WTC11 (cell line): ENCODE results near the gene SNX17. TPM values are rescaled to one million over a fixed set of nuclear protein-coding genes. Genes with fewer than 3 reads are reported as not detected.

ENCODE experiments used
- CREB1 ChIP-seq: sonication (generic); formaldehyde crosslinking; IDR thresholded peaks from 2 replicates; pipeline ENCODE4 v1.8.0; 2023; ENCODE audit warnings: mild to moderate bottlenecking, missing genetic modification reagents
- FOXK1 ChIP-seq: sonication (generic); formaldehyde crosslinking; IDR thresholded peaks from 2 replicates; pipeline ENCODE4 v1.8.0; 2022; ENCODE audit warnings: mild to moderate bottlenecking, moderate library complexity, missing genetic modification reagents
- FOXP1 ChIP-seq: sonication (generic); formaldehyde crosslinking; IDR thresholded peaks from 2 replicates; pipeline ENCODE4 v1.8.0; 2022; ENCODE audit warnings: missing genetic modification reagents, mild to moderate bottlenecking, moderate library complexity, borderline replicate concordance
- GTF2I ChIP-seq: fragments of 250-450 bp; sonication (Bioruptor Pico); conservative IDR thresholded peaks from 2 replicates; pipeline ENCODE4 v1.4.0; 2021; ENCODE audit warnings: mild to moderate bottlenecking
- MYBL2 ChIP-seq: sonication (generic); formaldehyde crosslinking; IDR thresholded peaks from 2 replicates; pipeline ENCODE4 v1.8.1; 2023; ENCODE audit warnings: mild to moderate bottlenecking, moderate library complexity, missing genetic modification reagents
- NFE2L1 ChIP-seq: sonication (generic); formaldehyde crosslinking; IDR thresholded peaks from 2 replicates; pipeline ENCODE4 v1.8.1; 2023; ENCODE audit warnings: missing genetic modification reagents
- PRRX2 ChIP-seq: fragments of 250-450 bp; sonication (Bioruptor Pico); IDR thresholded peaks from 2 replicates; pipeline ENCODE4 v1.8.0; 2021; ENCODE audit warnings: mild to moderate bottlenecking
- RORB ChIP-seq: fragments of 250-450 bp; sonication (Bioruptor Pico); IDR thresholded peaks from 2 replicates; pipeline ENCODE4 v1.9.0; 2021; ENCODE audit warnings: mild to moderate bottlenecking
- SP1 ChIP-seq: sonication (generic); formaldehyde crosslinking; conservative IDR thresholded peaks from 2 replicates; pipeline ENCODE4 v1.8.1; 2022; ENCODE audit warnings: missing genetic modification reagents
- ZBTB21 ChIP-seq: sonication (generic); formaldehyde crosslinking; IDR thresholded peaks from 2 replicates; pipeline ENCODE4 v1.8.1; 2023; ENCODE audit warnings: mild to moderate bottlenecking, missing genetic modification reagents, borderline replicate concordance
- ZNF138 ChIP-seq: sonication (generic); formaldehyde crosslinking; conservative IDR thresholded peaks from 2 replicates; pipeline ENCODE4 v1.8.1; 2022; ENCODE audit warnings: mild to moderate bottlenecking, moderate library complexity, missing genetic modification reagents
- ZNF416 ChIP-seq: fragments of 250-450 bp; sonication (Bioruptor Pico); IDR thresholded peaks from 2 replicates; pipeline ENCODE4 v1.9.0; 2021; ENCODE audit warnings: mild to moderate bottlenecking, inconsistent platforms
- ZNF425 ChIP-seq: fragments of 250-450 bp; sonication (Bioruptor Pico); conservative IDR thresholded peaks from 2 replicates; pipeline ENCODE4 v1.9.0; 2021; ENCODE audit warnings: mild to moderate bottlenecking
- total RNA-seq: library from RNA; stranded (reverse); gene quantifications from 3 replicates; pipeline ENCODE4 v1.2.3, GENCODE V29; 2021
- TF ChIP-seq, protein P1 (sequence below): sonication (generic); formaldehyde crosslinking; IDR thresholded peaks from 2 replicates; pipeline ENCODE4 v1.8.1; 2023; ENCODE audit warnings: mild to moderate bottlenecking, moderate library complexity, missing genetic modification reagents
- TF ChIP-seq, protein P2 (sequence below): sonication (generic); formaldehyde crosslinking; IDR thresholded peaks from 2 replicates; pipeline ENCODE4 v1.8.1; 2022; ENCODE audit warnings: mild to moderate bottlenecking, missing genetic modification reagents, moderate library complexity, borderline replicate concordance
- TF ChIP-seq, protein P3 (sequence below): sonication (generic); formaldehyde crosslinking; IDR thresholded peaks from 2 replicates; pipeline ENCODE4 v1.8.0; 2023; ENCODE audit warnings: missing genetic modification reagents
- TF ChIP-seq, protein P4 (sequence below): sonication (generic); formaldehyde crosslinking; IDR thresholded peaks from 2 replicates; pipeline ENCODE4 v1.8.0; 2022; ENCODE audit warnings: missing genetic modification reagents
- TF ChIP-seq, protein P5 (sequence below): sonication (generic); formaldehyde crosslinking; IDR thresholded peaks from 2 replicates; pipeline ENCODE4 v1.8.0; 2022; ENCODE audit warnings: mild to moderate bottlenecking, missing genetic modification reagents
- TF ChIP-seq, protein P6 (sequence below): fragments of 250-450 bp; sonication (Bioruptor Pico); IDR thresholded peaks from 2 replicates; pipeline ENCODE4 v1.9.0; 2021; ENCODE audit warnings: mild to moderate bottlenecking, borderline replicate concordance
- TF ChIP-seq, protein P7 (sequence below): sonication (generic); formaldehyde crosslinking; IDR thresholded peaks from 2 replicates; pipeline ENCODE4 v1.8.1; 2023; ENCODE audit warnings: mild to moderate bottlenecking, missing genetic modification reagents, moderate library complexity

The SNX17 gene
- total RNA-seq, 1 experiment from 2014 or later = 74.7 TPM

- TF ChIP-seq, protein P1, sequence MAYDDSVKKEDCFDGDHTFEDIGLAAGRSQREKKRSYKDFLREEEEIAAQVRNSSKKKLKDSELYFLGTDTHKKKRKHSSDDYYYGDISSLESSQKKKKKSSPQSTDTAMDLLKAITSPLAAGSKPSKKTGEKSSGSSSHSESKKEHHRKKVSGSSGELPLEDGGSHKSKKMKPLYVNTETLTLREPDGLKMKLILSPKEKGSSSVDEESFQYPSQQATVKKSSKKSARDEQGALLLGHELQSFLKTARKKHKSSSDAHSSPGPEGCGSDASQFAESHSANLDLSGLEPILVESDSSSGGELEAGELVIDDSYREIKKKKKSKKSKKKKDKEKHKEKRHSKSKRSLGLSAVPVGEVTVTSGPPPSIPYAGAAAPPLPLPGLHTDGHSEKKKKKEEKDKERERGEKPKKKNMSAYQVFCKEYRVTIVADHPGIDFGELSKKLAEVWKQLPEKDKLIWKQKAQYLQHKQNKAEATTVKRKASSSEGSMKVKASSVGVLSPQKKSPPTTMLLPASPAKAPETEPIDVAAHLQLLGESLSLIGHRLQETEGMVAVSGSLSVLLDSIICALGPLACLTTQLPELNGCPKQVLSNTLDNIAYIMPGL (CRISPR knock-in tag) = peak; percentile 96; the same call in 1 of the 2 replicates
- TF ChIP-seq, protein P2, sequence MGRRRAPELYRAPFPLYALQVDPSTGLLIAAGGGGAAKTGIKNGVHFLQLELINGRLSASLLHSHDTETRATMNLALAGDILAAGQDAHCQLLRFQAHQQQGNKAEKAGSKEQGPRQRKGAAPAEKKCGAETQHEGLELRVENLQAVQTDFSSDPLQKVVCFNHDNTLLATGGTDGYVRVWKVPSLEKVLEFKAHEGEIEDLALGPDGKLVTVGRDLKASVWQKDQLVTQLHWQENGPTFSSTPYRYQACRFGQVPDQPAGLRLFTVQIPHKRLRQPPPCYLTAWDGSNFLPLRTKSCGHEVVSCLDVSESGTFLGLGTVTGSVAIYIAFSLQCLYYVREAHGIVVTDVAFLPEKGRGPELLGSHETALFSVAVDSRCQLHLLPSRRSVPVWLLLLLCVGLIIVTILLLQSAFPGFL (CRISPR knock-in tag) = peak; percentile 41
- TF ChIP-seq CREB1 (CRISPR knock-in tag) (no peak), NFE2L1 (no peak), ZNF425 (CRISPR knock-in tag) (no peak), ZBTB21 (CRISPR knock-in tag) (peak; percentile 42; the same call in 1 of the 2 replicates), FOXP1 (CRISPR knock-in tag) (peak; percentile 91), PRRX2 (CRISPR knock-in tag) (no peak), FOXK1 (CRISPR knock-in tag) (peak; percentile 89), RORB (CRISPR knock-in tag) (no peak), SP1 (CRISPR knock-in tag) (peak; percentile 98), MYBL2 (CRISPR knock-in tag) (peak; percentile 91; the same call in 1 of the 2 replicates), GTF2I (CRISPR knock-in tag) (no peak), ZNF416 (CRISPR knock-in tag) (no peak), ZNF138 (CRISPR knock-in tag) (0 out of 2 replicates have a peak, but pooled peaks have one; percentile 7)
- TF ChIP-seq, protein P3, sequence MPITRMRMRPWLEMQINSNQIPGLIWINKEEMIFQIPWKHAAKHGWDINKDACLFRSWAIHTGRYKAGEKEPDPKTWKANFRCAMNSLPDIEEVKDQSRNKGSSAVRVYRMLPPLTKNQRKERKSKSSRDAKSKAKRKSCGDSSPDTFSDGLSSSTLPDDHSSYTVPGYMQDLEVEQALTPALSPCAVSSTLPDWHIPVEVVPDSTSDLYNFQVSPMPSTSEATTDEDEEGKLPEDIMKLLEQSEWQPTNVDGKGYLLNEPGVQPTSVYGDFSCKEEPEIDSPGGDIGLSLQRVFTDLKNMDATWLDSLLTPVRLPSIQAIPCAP (CRISPR knock-in tag) = no peak
- TF ChIP-seq, protein P4, sequence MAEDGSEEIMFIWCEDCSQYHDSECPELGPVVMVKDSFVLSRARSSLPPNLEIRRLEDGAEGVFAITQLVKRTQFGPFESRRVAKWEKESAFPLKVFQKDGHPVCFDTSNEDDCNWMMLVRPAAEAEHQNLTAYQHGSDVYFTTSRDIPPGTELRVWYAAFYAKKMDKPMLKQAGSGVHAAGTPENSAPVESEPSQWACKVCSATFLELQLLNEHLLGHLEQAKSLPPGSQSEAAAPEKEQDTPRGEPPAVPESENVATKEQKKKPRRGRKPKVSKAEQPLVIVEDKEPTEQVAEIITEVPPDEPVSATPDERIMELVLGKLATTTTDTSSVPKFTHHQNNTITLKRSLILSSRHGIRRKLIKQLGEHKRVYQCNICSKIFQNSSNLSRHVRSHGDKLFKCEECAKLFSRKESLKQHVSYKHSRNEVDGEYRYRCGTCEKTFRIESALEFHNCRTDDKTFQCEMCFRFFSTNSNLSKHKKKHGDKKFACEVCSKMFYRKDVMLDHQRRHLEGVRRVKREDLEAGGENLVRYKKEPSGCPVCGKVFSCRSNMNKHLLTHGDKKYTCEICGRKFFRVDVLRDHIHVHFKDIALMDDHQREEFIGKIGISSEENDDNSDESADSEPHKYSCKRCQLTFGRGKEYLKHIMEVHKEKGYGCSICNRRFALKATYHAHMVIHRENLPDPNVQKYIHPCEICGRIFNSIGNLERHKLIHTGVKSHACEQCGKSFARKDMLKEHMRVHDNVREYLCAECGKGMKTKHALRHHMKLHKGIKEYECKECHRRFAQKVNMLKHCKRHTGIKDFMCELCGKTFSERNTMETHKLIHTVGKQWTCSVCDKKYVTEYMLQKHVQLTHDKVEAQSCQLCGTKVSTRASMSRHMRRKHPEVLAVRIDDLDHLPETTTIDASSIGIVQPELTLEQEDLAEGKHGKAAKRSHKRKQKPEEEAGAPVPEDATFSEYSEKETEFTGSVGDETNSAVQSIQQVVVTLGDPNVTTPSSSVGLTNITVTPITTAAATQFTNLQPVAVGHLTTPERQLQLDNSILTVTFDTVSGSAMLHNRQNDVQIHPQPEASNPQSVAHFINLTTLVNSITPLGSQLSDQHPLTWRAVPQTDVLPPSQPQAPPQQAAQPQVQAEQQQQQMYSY (CRISPR knock-in tag) = peak; percentile 42; the same call in 1 of the 2 replicates
- TF ChIP-seq, protein P5, sequence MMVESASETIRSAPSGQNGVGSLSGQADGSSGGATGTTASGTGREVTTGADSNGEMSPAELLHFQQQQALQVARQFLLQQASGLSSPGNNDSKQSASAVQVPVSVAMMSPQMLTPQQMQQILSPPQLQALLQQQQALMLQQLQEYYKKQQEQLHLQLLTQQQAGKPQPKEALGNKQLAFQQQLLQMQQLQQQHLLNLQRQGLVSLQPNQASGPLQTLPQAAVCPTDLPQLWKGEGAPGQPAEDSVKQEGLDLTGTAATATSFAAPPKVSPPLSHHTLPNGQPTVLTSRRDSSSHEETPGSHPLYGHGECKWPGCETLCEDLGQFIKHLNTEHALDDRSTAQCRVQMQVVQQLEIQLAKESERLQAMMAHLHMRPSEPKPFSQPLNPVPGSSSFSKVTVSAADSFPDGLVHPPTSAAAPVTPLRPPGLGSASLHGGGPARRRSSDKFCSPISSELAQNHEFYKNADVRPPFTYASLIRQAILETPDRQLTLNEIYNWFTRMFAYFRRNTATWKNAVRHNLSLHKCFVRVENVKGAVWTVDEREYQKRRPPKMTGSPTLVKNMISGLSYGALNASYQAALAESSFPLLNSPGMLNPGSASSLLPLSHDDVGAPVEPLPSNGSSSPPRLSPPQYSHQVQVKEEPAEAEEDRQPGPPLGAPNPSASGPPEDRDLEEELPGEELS (CRISPR knock-in tag) = no peak; the same call in 1 of the 2 replicates
- TF ChIP-seq, protein P6, sequence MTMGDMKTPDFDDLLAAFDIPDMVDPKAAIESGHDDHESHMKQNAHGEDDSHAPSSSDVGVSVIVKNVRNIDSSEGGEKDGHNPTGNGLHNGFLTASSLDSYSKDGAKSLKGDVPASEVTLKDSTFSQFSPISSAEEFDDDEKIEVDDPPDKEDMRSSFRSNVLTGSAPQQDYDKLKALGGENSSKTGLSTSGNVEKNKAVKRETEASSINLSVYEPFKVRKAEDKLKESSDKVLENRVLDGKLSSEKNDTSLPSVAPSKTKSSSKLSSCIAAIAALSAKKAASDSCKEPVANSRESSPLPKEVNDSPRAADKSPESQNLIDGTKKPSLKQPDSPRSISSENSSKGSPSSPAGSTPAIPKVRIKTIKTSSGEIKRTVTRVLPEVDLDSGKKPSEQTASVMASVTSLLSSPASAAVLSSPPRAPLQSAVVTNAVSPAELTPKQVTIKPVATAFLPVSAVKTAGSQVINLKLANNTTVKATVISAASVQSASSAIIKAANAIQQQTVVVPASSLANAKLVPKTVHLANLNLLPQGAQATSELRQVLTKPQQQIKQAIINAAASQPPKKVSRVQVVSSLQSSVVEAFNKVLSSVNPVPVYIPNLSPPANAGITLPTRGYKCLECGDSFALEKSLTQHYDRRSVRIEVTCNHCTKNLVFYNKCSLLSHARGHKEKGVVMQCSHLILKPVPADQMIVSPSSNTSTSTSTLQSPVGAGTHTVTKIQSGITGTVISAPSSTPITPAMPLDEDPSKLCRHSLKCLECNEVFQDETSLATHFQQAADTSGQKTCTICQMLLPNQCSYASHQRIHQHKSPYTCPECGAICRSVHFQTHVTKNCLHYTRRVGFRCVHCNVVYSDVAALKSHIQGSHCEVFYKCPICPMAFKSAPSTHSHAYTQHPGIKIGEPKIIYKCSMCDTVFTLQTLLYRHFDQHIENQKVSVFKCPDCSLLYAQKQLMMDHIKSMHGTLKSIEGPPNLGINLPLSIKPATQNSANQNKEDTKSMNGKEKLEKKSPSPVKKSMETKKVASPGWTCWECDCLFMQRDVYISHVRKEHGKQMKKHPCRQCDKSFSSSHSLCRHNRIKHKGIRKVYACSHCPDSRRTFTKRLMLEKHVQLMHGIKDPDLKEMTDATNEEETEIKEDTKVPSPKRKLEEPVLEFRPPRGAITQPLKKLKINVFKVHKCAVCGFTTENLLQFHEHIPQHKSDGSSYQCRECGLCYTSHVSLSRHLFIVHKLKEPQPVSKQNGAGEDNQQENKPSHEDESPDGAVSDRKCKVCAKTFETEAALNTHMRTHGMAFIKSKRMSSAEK (CRISPR knock-in tag) = no peak
- TF ChIP-seq, protein P7, sequence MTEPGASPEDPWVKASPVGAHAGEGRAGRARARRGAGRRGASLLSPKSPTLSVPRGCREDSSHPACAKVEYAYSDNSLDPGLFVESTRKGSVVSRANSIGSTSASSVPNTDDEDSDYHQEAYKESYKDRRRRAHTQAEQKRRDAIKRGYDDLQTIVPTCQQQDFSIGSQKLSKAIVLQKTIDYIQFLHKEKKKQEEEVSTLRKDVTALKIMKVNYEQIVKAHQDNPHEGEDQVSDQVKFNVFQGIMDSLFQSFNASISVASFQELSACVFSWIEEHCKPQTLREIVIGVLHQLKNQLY (CRISPR knock-in tag) = peak; percentile 88
Observed at GRCh38 chr2:27409321-27410073, 39.1 kb downstream of the SNX17 start, which contains the start of gene PPM1G (continued).
